WERI-Rb-1 (cell line): ENCODE measurements around the gene EIF3I.

Source experiments
- DNase-seq: peaks from one replicate; pipeline ENCODE4 v3.0.0-alpha.2; 2020
- H3K27ac ChIP-seq: fragments of 250-450 bp; sonication (Bioruptor Pico); 2 replicates; pipeline ENCODE4 v1.5.1; 2020; ENCODE audit warnings: mild to moderate bottlenecking, moderate library complexity
- H3K27me3 ChIP-seq: fragments of 250-450 bp; sonication (Bioruptor Pico); 2 replicates; pipeline ENCODE4 v1.5.1; 2021; ENCODE audit warnings: mild to moderate bottlenecking, low read depth, moderate library complexity; ENCODE audit not compliant: insufficient read depth, severe bottlenecking
- H3K36me3 ChIP-seq: fragments of 250-450 bp; sonication (Bioruptor Pico); 2 replicates; pipeline ENCODE4 v1.5.1; 2020; ENCODE audit warnings: mild to moderate bottlenecking, moderate library complexity
- H3K4me3 ChIP-seq: 2 replicates; pipeline ENCODE4 v1.5.1; 2011; ENCODE audit warnings: low read depth, mild to moderate bottlenecking, control low read depth, low read length
- H3K9me3 ChIP-seq: fragments of 250-450 bp; sonication (Bioruptor Pico); 2 replicates; pipeline ENCODE4 v1.5.1; 2021; ENCODE audit warnings: mild to moderate bottlenecking, moderate library complexity; ENCODE audit not compliant: severe bottlenecking
- TF ChIP-seq, protein P1 (sequence below): IDR thresholded peaks from 2 replicates; pipeline ENCODE4 v1.5.1; 2011; ENCODE audit warnings: low read depth, mild to moderate bottlenecking, control low read depth, inconsistent platforms, low read length

Gene EIF3I

DNA sequence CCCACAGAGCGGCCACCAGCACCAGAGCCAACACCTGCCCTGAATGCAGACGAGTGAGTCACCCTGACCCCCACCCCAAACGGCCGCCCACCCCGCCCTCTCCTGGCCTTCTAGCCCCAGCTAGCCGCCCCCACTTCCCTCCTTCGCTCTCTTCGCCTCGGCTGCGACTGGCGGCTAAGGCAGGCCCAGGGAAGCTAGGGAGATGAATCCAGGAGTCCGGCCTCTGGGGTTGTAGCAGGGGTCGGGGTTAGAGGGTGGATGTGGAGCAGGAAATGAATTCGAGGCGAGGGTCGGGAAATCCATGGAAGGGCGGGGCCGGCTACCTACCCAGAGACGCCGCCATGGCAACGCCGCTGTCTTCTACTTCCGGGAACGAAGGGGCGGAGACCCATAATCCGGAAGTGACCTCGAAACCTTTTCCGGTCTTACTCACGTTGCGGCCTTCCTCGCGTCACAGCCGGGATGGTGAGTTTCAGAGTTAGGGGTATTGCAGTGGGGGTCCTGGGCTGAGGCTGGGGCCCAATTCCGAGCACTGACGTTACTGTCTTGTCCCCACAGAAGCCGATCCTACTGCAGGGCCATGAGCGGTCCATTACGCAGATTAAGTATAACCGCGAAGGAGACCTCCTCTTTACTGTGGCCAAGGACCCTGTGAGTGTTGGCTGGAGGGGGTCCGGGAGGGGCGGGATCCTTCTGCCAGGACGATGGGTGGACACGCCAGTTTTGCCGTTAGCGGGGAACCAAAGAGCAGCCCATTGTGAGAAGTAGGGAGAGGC lies at the start of gene EIF3I, which contains the start of gene TMEM234:
EIF3I (plus strand) TSS at position 428 of the 776 bp plus-strand sequence; CDS start at position 463, 35 bp downstream.
TMEM234 (minus strand) TSS at position 374 of the 776 bp plus-strand sequence; CDS start at position 343, 31 bp downstream.
- H3K9me3 ChIP-seq: no peaks in the 10 kb centered on the region
- peak within 1 kb of the TSS; percentile 65 for H3K27ac ChIP-seq
- H3K4me3 ChIP-seq: peak within 1 kb of the TSS; percentile 93
- TF ChIP-seq, protein P1, sequence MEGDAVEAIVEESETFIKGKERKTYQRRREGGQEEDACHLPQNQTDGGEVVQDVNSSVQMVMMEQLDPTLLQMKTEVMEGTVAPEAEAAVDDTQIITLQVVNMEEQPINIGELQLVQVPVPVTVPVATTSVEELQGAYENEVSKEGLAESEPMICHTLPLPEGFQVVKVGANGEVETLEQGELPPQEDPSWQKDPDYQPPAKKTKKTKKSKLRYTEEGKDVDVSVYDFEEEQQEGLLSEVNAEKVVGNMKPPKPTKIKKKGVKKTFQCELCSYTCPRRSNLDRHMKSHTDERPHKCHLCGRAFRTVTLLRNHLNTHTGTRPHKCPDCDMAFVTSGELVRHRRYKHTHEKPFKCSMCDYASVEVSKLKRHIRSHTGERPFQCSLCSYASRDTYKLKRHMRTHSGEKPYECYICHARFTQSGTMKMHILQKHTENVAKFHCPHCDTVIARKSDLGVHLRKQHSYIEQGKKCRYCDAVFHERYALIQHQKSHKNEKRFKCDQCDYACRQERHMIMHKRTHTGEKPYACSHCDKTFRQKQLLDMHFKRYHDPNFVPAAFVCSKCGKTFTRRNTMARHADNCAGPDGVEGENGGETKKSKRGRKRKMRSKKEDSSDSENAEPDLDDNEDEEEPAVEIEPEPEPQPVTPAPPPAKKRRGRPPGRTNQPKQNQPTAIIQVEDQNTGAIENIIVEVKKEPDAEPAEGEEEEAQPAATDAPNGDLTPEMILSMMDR: no peak
- H3K36me3 ChIP-seq: peaks cover 31% of the 10 kb centered on the region
- peak; percentile 90 for DNase-seq
- H3K27me3 ChIP-seq: no peaks in the 10 kb centered on the region

DNA sequence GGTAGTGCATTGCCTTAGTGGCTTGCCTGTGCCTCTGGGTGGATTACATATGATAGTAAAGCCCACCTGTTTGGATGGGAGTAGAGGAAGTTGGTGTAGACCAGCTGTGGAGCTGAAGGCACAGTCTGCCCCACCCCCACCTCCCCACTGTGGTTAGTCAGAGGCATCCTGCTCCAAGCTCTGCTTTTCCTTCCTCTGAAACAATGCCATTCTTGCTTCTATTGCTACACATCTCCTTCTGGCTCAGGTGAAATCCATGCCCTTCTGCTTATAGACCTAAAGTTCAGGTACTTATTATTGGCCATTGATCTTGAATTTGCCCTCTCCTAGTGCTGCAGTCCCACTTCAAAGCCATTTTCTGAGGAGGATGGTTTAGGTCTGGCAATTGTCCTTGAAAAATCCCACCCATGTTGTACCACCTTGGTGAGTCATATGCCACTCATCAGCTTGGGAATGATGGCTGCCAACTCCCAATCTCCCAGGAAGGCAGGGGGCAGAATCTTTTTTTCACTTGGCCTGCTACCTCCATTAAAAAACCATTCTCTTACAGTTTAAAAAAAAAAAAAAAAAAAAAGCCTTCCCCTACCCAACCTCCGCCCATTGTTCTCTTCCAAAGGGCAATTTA lies 49.5 kb upstream of the EIF3I start:
- no peak overlapping the region for H3K27ac ChIP-seq
- peaks cover 45% of the 10 kb centered on the region for H3K36me3 ChIP-seq
- no peaks in the 10 kb centered on the region for H3K9me3 ChIP-seq
- TF ChIP-seq, protein P1: no peak
- H3K4me3 ChIP-seq: no peak overlapping the region
- no peak for DNase-seq
- no peaks in the 10 kb centered on the region for H3K27me3 ChIP-seq

DNA sequence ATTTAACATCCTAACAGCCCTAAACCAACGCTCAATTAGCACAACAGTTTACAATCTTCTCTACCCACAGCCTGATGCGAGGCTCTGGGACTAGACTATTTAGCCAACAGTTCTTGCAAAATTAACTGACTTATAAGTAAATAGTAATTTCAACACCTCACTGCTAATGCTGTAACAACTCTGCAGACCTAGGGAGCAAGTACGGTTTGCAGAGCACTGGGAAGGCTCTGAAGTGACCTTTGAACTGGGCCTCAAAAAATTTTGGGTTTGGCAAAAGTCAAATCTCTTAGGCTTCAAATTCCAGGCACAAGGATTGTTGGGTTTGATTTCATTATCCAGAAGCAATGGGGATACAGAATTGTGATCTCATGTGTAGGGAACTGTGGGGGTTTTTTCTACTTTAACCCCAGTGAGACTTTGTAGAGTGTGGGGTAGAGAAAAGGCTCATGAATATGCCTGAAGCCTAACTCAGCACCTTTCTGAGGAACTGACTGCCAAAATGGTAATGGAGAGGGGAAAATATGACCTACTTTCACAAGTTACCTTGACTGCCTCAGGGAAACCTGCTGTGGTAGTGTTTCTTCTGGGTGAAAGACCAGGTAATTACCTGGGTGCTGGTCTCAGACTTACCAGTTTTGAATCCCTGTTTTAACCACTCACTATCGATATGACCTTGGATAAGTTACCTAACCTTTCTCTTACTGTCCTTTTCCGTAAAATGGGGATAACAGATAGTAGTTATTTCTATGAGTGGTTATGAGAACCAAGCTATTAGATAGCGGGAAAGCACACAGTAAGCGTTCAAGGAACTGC lies 43.6 kb upstream of the EIF3I start:
- H3K9me3 ChIP-seq: no peaks in the 10 kb centered on the region
- TF ChIP-seq, protein P1: no peak
- DNase-seq: no peak
- H3K27me3 ChIP-seq: no peaks in the 10 kb centered on the region
- peak overlapping the region; percentile 93 for H3K27ac ChIP-seq
- peak overlapping the region; percentile 82 for H3K4me3 ChIP-seq
- peaks cover 41% of the 10 kb centered on the region for H3K36me3 ChIP-seq

DNA sequence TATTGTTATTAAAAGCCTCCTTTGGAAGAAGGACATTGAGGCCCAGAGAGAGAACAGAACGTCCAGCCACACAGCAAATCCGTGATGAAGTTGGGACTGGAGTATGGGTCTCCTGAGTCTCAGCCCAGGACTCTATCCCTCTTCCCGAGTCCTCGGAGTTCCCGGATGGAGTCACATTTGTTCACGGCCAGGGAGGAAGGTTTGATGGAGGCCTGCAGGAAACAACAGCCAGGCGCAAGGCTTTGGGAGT lies 43.1 kb upstream of the EIF3I start:
- Histone ChIP-seq H3K27me3 (no peaks in the 10 kb centered on the region), H3K27ac (peak overlapping the region; percentile 93), H3K36me3 (peaks cover 42% of the 10 kb centered on the region), H3K9me3 (no peaks in the 10 kb centered on the region), H3K4me3 (peak overlapping the region; percentile 82)
- TF ChIP-seq, protein P1: no peak
- DNase-seq: no peak

DNA sequence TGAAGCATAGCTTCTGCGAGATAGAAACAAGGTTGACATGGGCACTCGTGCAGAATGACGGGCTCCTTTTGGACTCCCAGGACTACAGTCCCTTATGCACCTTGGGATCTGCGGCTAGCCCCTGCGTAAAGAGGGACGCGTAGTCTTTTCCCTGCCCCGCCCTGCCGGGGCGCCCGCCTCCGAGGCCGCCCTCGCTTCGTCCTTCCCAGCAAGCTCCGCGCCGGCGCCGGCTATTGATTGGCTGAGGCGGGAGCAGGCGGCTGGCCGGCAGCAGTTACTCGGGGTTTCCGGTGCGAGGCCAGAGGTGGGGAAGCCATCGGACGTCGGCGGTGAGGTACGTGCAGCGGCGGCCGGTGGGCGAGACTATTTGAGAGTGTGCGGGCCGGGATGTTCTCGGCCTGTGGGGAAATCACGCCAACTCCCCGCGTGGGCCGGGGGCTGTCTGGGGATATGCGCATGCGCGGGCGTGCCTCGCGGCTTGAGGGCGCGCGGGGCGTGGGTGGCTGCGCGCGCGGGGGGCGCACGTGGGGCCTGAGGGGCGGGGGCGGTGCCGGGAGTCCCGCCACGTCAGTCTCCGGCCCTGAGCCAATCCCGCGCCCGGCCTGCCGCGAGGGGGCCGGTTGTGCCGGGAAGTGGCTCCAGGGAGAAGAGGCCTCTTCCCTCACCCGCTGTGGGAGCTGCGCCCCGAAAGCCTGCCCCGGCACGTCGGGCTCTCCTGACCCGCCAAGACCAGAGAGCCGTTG lies 42.6 kb upstream of the EIF3I start, which contains the start of gene TXLNA:
TXLNA (plus strand) TSS at position 233 of the 743 bp plus-strand sequence. CDS start 671 bp downstream, outside the sequence.
- Histone ChIP-seq H3K9me3 (no peaks in the 10 kb centered on the region), H3K27me3 (no peaks in the 10 kb centered on the region), H3K4me3 (peak within 1 kb of the TSS; percentile 82), H3K36me3 (peaks cover 47% of the 10 kb centered on the region), H3K27ac (peak within 1 kb of the TSS; percentile 93)
- peak; percentile 96 for DNase-seq
- TF ChIP-seq, protein P1: no peak
